Measurements from ENCODE around the gene FBXL22. TPM values are rescaled to one million over a fixed set of nuclear protein-coding genes. Genes with fewer than 3 reads are reported as not detected.
"Not testable (repeated sequence)": the region's sequence is repeated elsewhere in the genome, so short reads cannot be mapped to it uniquely, and the experiment has no call there.

Gene FBXL22
- total RNA-seq, 1 donor from 2014 or later: 0.47 TPM

DNA sequence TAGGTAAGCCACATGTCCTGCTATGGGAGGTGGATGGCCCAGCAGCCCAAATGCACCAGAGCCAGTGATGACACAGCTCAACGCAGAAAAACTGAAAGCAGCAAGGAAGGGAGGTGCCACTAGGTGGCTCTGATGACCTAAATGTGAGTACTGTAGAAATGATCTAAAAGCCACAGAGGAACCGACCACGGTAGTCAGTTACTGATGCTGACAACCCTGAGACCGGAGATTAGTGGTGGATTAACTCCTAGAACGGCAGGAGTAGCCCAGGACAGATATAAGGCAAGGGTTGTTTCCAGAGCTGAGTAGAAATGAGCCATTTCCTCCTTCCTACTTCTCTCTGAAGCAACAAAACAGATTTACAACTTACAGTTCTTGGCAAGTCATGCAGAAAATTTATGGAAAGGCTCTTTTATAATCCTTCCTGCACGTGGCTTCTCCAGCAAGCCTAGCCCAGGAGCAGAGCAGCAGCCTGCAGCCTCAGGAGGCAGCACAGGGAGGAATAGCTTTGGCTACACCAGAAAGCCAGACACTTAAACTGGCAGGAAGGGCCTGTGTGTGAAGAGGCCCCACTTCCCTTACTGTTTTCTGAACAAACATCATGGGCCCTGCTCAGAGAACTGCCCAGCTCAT lies 13.1 kb downstream of the FBXL22 start:
- intact Hi-C loops (cut with micrococcal nuclease): loop anchor here (1.0 to 5.0 kb wide), 9 partner anchors 9 to 542 kb away; partner anchors contain the start of genes CIAO2A and HERC1

DNA sequence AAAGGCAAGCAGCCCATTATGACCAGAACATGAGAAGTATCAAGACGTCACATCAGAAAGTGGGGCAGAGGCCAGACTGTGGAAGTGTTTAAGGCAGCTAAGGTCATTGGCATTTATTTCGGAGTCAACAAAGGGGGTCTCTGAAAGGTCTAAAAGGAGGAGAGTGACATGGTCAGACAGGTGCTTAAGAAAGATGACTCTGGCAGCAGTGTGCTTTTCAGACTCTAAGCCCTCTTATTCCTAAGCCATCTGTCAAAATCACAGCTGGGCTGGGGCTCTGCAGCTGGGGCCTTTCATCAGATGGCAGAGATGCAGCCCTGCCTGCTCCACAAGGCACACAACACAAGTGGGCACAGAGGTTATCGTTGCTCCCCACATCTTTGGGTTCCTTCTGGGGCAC lies 14.0 kb downstream of the FBXL22 start:
- intact Hi-C loops (cut with micrococcal nuclease): loop anchor here (2.0 to 5.0 kb wide), 2 partner anchors 221 to 542 kb away; partner anchors contain the start of gene HERC1

DNA sequence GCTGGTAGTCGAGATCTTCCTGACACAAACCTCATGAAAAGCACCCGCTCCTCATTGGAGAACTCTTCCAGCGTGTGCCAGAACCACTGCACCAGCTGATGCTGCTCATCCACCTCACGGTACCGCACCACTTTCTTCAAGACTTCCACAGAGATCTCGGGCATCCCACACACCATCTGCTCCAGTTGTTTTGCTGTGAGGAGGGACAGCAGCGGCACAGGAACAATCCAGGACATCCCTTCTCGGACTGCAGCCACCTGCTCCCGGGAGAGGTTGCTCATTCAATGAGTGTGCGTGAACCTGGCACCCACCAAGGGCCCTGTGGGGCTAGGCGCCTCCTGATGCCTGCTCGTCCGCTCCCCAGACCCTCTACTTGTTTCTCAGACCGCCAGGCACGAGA lies 15.1 kb downstream of the FBXL22 start:
- intact Hi-C loops (cut with micrococcal nuclease): loop anchor here (5.0 kb wide), 1 partner anchor 220 kb away; the partner anchor contains the start of gene HERC1

DNA sequence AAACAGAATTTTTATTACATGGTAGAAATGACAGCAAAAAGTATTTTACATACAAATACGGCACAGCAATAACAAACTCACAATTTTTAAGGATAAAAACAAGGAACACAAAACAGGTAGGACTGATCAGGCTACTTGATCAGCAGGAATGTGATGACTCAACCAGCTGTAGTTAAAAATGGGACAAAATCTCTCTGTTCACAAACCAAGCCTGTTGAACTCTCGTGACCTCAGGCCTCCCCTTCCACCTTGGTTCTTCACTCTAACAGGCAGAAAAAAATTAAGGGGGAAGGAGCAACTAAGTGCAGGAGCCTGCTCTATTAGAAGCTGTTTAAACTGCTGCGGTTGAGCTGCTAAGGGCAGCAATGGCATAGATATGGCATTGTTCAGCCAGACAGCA lies 18.7 kb downstream of the FBXL22 start:
- intact Hi-C loops (cut with micrococcal nuclease): no loop called here

DNA sequence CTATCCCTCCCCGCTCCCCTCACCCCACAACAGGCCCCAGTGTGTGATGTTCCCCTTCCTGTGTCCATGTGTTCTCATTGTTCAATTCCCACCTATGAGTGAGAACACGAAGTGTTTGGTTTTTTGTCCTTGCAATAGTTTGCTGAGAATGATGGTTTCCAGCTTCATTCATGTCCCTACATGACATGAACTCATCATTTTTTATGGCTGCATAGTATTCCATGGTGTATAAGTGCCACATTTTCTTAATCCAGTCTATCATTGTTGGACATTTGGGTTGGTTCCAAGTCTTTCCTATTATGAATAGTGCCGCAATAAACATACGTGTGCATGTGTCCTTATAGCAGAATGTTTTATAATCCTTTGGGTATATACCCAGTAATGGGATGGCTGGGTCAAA lies 20.0 kb downstream of the FBXL22 start:
- intact Hi-C loops (cut with micrococcal nuclease): not testable (repeated sequence)

DNA sequence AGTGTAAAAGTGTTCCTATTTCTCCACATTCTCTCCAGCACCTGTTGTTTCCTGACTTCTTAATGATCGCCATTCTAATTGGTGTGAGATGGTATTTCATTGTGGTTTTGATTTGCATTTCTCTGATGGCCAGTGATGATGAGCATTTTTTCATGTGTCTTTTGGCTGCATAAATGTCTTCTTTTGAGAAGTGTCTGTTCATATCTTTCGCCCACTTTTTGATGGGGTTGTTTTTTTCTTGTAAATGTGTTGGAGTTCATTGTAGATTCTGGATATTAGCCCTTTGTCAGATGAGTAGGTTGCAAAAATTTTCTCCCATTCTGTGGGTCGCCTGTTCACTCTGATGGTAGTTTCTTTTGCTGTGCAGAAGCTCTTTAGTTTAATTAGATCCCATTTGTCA lies 20.4 kb downstream of the FBXL22 start:
- intact Hi-C loops (cut with micrococcal nuclease): not testable (repeated sequence)

DNA sequence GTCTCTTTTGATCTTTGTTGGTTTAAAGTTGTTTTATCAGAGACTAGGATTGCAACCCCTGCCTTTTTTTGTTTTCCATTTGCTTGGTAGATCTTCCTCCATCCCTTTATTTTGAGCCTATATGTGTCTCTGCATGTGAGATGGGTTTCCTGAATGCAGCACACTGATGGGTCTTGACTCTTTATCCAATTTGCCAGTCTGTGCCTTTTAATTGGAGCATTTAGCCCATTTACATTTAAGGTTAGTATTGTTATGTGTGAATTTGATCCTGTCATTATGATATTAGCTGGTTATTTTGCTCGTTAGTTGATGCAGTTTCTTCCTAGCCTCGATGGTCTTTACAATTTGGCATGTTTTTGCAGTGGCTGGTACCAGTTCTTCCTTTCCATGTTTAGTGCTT lies 23.6 kb downstream of the FBXL22 start:
- intact Hi-C loops (cut with micrococcal nuclease): not testable (repeated sequence)

DNA sequence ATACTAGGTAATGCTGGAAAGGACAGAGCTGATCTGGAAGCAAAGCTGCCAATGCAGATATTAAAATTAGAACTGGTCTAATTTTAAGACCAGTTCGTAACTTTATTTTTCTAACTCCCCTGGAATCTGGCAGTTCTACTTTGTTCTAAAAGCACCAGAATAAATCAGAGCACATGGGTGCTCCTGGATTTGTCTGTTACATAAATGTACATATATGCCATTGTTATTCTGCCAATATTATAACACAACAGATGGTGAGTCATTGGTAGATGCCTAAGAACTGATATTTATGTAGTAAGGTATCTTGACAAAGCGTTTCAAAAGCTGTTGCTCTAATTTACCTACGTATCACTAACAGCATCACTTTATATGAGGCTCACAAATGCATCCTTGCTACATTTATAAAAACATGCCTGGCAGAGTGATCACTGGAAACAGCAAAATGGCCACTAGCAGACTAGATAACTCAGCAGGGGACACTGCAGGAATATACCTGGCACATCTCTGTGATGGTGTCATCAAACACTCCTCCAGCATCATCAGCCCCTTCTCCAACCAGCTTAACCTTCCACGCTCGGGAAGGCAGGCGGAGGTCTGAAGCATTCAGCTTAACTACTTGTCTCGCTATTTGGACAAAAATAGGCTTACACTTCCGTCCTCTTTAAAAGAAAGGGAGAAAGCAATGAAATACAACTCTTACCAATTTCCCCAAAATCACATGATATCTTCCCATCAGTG lies 26.2 kb downstream of the FBXL22 start:
- intact Hi-C loops (cut with micrococcal nuclease): no loop called here

DNA sequence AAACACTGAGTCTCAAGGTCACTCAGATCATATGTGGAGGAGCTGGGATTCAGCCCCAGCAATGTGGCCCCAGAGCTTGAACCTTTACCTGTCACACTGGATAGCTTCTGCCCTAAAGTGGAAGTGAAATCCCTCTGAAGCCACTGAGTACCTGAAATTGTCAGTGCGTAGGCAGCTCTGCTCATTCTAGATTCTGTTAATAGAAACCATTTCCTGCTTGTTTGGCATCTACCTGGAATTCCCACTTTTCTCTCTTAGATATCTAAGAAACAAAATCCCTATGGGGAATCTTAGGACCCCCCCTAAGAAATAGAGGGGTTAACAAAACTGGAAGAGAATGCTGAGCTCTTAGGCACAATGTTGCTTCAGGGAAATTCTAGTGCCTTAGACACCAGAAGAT lies 29.8 kb downstream of the FBXL22 start:
- intact Hi-C loops (cut with micrococcal nuclease): no loop called here

DNA sequence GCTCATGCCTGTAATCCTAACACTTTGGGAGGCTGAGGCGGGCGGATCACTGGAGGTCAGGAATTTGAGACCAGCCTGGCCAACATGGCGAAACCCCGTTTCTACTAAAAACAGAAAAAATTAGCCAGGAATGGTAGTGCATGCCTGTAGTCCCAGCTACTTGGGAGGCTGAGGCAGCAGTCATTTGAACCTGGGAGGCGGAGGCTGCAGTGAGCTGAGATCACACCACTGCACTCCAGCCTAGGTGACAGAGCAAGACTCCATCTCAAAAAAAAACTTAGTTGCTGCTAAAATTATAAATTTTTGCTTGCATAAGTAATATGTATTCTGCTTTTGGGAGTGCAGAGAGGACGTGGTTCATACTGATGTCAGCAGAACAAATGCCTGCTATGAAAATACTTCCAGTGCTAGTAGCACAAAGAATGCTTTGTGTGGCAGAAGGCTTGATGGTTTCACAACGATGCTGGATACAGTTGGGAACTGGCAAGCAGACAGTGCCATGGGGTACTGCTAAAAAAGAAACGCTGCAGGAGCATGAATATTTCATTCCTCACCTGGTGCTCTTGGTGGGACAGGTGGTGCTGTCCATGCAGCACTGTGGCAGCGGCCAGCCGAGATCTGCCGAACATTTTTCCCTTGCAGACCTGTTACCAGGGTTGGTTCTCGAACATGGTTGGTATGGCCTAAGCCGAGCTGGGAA lies 31.1 kb downstream of the FBXL22 start:
- intact Hi-C loops (cut with micrococcal nuclease): no loop called here

DNA sequence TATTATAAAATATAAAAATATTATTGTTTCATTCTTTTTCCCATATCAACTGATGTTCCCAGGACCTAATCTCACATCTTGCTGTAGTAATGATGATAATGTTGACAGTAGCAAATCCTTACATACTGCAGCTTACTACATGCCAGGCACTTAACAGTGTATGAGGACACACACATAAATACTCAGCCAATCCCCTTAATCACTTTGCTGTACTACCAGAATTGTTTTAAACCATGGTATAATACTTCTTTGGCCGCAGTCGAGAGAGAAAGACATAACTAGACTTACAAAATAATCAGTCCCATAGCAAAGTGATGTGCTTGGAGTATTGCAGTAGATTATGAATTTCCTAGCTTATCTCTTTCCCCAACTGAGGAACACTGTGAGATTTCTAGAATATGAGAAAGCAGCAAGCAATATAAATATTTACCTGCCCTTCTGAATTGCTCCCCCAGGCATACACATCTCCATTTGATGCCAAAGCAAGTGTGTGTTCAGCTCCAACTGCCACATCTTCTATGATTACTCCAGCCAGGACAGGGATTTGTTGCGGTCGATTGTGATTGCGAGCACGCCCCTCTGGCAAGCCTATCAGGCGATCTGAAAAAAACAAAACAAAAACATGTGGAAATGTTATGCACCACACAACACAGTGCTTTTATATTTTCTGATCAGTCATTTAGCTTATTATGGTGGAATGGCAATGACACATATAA lies 33.0 kb downstream of the FBXL22 start:
- intact Hi-C loops (cut with micrococcal nuclease): no loop called here

DNA sequence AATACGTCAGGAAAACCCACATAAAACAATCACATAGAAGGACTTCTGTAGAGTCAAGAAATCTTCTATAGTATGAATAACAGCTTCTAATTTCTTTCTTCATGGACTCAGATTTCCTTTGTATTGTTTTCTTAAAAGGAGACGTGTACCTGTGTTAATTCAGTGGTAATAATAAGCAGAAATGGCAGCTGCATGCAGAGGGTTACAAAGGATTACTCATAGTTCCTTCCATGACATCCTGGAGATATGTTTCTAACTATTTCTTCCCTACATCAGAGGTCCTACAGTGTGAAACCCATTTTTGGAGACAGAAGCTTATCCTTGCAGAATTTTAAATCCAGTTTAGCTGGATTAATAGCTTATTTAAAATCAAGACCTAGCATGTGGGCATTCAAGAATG lies 36.1 kb downstream of the FBXL22 start:
- intact Hi-C loops (cut with micrococcal nuclease): no loop called here

DNA sequence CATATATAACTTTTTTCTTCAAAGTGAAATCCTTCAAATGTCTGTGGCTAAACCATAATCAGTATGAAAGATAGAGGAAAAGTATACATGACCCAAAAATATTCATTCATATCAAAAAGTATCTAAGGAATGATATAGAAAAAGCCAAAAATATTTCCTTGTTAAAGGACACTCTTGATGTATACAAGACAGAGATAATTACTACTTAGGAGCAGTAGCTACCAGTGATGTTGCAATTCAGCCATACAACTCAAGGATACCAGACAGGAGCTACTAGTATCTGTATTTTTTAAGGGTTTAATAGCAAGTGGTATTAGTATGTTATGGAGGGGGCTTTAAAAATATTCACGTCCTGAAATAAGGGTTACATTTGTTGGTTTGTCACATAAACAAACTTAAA lies 37.0 kb downstream of the FBXL22 start:
- intact Hi-C loops (cut with micrococcal nuclease): no loop called here

DNA sequence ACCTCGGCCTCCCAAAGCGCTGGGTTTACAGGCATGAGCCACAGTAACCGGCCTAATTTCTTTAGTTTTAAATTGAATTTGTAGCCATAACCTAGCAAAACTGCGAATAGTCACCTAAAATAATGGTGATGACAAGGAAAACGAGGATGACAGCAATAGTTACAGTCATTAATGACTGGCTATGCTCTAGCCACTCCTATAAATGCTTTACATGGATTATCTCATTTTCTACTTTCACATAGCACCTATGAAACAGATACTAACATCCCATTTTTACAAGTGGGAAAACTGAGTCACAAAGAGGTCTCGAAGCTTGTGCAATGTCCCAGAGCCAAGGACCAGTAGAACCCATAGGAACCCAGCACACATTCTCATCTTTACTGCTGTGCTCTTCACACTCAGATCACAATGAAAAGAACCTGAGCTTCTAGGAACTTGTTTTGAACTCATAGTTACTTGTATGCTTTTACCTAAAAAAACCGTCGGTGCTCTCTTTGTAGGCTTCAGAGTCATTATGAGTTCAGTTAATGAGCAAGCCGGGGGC lies 39.4 kb downstream of the FBXL22 start:
- intact Hi-C loops (cut with micrococcal nuclease): no loop called here

DNA sequence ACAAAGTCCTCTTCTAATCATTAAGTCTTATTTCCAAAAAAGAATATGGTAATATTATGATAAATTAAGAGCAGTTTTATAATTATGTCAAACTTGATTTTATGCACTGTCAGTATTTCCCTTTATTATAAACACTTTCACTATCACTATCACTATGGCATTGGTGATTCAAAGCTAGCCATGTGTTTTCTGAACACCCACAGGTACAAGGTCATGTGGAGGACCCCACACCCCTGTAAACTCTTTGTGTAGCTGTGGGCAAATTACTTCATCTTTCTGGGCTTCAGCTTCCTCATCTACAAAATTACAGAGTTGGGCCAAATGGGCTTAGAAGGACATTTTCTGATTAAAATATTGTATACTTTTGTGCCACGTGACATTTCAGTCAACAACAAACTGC lies 41.7 kb downstream of the FBXL22 start:
- intact Hi-C loops (cut with micrococcal nuclease): no loop called here

DNA sequence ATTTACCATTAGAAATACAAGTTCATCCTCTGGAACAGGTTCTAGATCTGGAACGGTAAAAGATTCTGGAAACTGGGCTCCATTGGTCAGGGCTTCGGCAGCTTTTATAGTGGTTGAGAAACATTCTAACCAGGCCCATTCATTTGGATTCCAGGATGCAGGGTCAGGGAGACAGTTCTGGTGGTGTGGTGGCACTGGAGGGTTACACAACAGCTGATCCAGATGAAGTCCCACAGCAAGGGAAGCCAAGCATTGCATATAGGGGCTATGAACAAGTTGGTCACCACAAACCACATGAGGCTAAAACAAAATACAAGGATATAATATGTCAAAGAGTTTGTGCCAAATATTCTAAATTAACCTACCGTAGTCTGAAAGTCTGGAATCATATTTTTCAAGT lies 43.0 kb downstream of the FBXL22 start:
- intact Hi-C loops (cut with micrococcal nuclease): no loop called here

Other genes with a start within 250 kb of the FBXL22 start
- gene CA12, start 215.5 kb upstream of the FBXL22 start, total RNA-seq: not detected in 2 replicates
- gene USP3, start 92.8 kb upstream of the FBXL22 start, total RNA-seq: 63.5 and 63.9 TPM in 2 replicates
- gene HERC1, start 236.6 kb downstream of the FBXL22 start, total RNA-seq: 121 and 127 TPM in 2 replicates